ENCODE measurements around the gene MYO7A. TPM values are rescaled to one million over a fixed set of nuclear protein-coding genes. Genes with fewer than 3 reads are reported as not detected.

Gene MYO7A
- total RNA-seq, 1 experiment from 2014 or later, result 0.26 TPM

GRCh38 chr11:77125191-77125590, 2.9 kb upstream of the MYO7A start:
- BruUV-seq (replicated peaks), result no TSS peak
- no peak overlapping the region for H3K27ac Mint-ChIP-seq (ENCODE audit: low read depth, unreplicated experiment)
- H3K9me3 Mint-ChIP-seq (ENCODE audit: unreplicated experiment), result no peaks in the 10 kb centered on the region
- no peak overlapping the region for H3K4me3 Mint-ChIP-seq (ENCODE audit: unreplicated experiment)
- H3K27me3 Mint-ChIP-seq (ENCODE audit: insufficient read depth, unreplicated experiment), result peaks cover 11% of the 10 kb centered on the region
- H3K36me3 Mint-ChIP-seq (ENCODE audit: insufficient read depth, unreplicated experiment), result no peaks in the 10 kb centered on the region
- CTCF ChIA-PET, result no interaction called here
- POLR2A ChIA-PET, result no interaction called here
- no peaks in the 10 kb centered on the region for H3K4me1 Mint-ChIP-seq (ENCODE audit: insufficient read depth, unreplicated experiment)
- TF ChIP-seq CTCF (IDR thresholded peaks at IDR 0.05; ENCODE audit: unreplicated experiment), result no peak
- intact Hi-C loops (cut with micrococcal nuclease), result loop anchor here (5.0 kb wide), 1 partner anchor 492 kb away; no protein-coding TSS in a partner anchor
- DNase-seq (ENCODE audit: unreplicated experiment), result no peak

GRCh38 chr11:77125695-77126094, 2.4 kb upstream of the MYO7A start:
- CTCF ChIA-PET, result interaction anchor here (1.0 to 1.8 kb wide), 4 partner anchors 25 to 73 kb away, joined by 3 to 5 read pairs (median 3); no protein-coding TSS in a partner anchor
- intact Hi-C loops (cut with micrococcal nuclease), result loop anchor here (5.0 kb wide), 1 partner anchor 492 kb away; no protein-coding TSS in a partner anchor
- no peak overlapping the region for H3K27ac Mint-ChIP-seq (ENCODE audit: low read depth, unreplicated experiment)

GRCh38 chr11:77126156-77126775, 1.8 kb upstream of the MYO7A start:
- CTCF ChIA-PET, result interaction anchor here (0.6 to 5.4 kb wide), 25 partner anchors 10 to 1608 kb away, joined by 3 to 52 read pairs (median 5); no protein-coding TSS in a partner anchor
- no peak for TF ChIP-seq CTCF (IDR thresholded peaks at IDR 0.05; ENCODE audit: unreplicated experiment)
- no peak overlapping the region for H3K4me3 Mint-ChIP-seq (ENCODE audit: unreplicated experiment)
- DNase-seq (ENCODE audit: unreplicated experiment), result no peak
- H3K27ac Mint-ChIP-seq (ENCODE audit: low read depth, unreplicated experiment), result no peak overlapping the region
- no peaks in the 10 kb centered on the region for H3K36me3 Mint-ChIP-seq (ENCODE audit: insufficient read depth, unreplicated experiment)
- H3K4me1 Mint-ChIP-seq (ENCODE audit: insufficient read depth, unreplicated experiment), result no peaks in the 10 kb centered on the region
- no peaks in the 10 kb centered on the region for H3K9me3 Mint-ChIP-seq (ENCODE audit: unreplicated experiment)
- POLR2A ChIA-PET, result no interaction called here
- intact Hi-C loops (cut with micrococcal nuclease), result loop anchor here (5.0 kb wide), 1 partner anchor 491 kb away; no protein-coding TSS in a partner anchor
- no TSS peak for BruUV-seq (replicated peaks)
- H3K27me3 Mint-ChIP-seq (ENCODE audit: insufficient read depth, unreplicated experiment), result peaks cover 11% of the 10 kb centered on the region

More at GRCh38 chr11:77125695-77126094, 2.4 kb upstream of the MYO7A start:
- Mint-ChIP-seq H3K27me3 (ENCODE audit: insufficient read depth, unreplicated experiment) (peaks cover 11% of the 10 kb centered on the region), H3K4me1 (ENCODE audit: insufficient read depth, unreplicated experiment) (no peaks in the 10 kb centered on the region), H3K9me3 (ENCODE audit: unreplicated experiment) (no peaks in the 10 kb centered on the region), H3K4me3 (ENCODE audit: unreplicated experiment) (no peak overlapping the region), H3K36me3 (ENCODE audit: insufficient read depth, unreplicated experiment) (no peaks in the 10 kb centered on the region)
- no peak for DNase-seq (ENCODE audit: unreplicated experiment)
- TF ChIP-seq CTCF (IDR thresholded peaks at IDR 0.05; ENCODE audit: unreplicated experiment), result no peak
- BruUV-seq (replicated peaks), result no TSS peak
- POLR2A ChIA-PET, result no interaction called here

DNA sequence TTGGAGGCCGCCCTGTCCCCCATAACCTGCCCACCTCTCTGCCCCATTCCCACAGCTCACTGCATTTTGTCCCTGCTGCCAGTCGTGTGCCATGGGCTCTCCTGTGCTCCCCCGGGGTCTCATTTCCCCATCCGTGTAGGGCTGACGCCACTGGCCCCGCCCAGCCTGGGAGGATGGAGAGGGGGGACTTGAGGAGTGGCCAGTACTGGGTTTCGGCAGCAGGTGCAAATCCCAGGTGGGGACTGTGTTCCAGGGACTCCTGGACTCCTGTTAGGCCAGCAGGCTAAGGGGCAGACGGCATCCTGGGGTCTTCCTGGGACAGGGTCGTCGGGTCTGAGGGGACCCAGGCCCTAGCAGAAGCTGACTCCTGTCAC, 1.2 kb upstream of the MYO7A start:
- H3K9me3 Mint-ChIP-seq (ENCODE audit: unreplicated experiment), result no peaks in the 10 kb centered on the region
- no peak overlapping the region for H3K27ac Mint-ChIP-seq (ENCODE audit: low read depth, unreplicated experiment)
- intact Hi-C loops (cut with micrococcal nuclease), result loop anchor here (1.0 to 5.0 kb wide), 3 partner anchors 61 to 490 kb away; no protein-coding TSS in a partner anchor
- no peaks in the 10 kb centered on the region for H3K4me1 Mint-ChIP-seq (ENCODE audit: insufficient read depth, unreplicated experiment)
- no peak for TF ChIP-seq CTCF (IDR thresholded peaks at IDR 0.05; ENCODE audit: unreplicated experiment)
- no TSS peak for BruUV-seq (replicated peaks)
- H3K4me3 Mint-ChIP-seq (ENCODE audit: unreplicated experiment), result peak overlapping the region; percentile 68
- peaks cover 11% of the 10 kb centered on the region for H3K27me3 Mint-ChIP-seq (ENCODE audit: insufficient read depth, unreplicated experiment)
- CTCF ChIA-PET, result interaction anchor here (0.6 to 5.4 kb wide), 44 partner anchors 10 to 1609 kb away, joined by 3 to 52 read pairs (median 5); no protein-coding TSS in a partner anchor
- no peaks in the 10 kb centered on the region for H3K36me3 Mint-ChIP-seq (ENCODE audit: insufficient read depth, unreplicated experiment)
- no peak for DNase-seq (ENCODE audit: unreplicated experiment)
- POLR2A ChIA-PET, result interaction anchor here (0.7 kb wide), 1 partner anchor 52 kb away, joined by 3 read pairs; no protein-coding TSS in a partner anchor

Data from MCF 10A (cell line).